Coronary artery (tissue), 2 donors: Measurements from ENCODE around the gene POU3F1.

Source experiments
- DNase-seq: peaks from one replicate; pipeline ENCODE4 v3.0.0-alpha.2; 2017; ENCODE audit warnings: low spot score
- H3K27ac ChIP-seq, 2 donors: fragments of 200-600 bp; sonication (generic); one replicate each; pipeline ENCODE4 v1.5.1; 2016 to 2019
- H3K4me3 ChIP-seq: fragments of 200-600 bp; sonication (generic); 2 replicates; pipeline ENCODE4 v1.5.1; 2016; ENCODE audit warnings: mild to moderate bottlenecking, moderate library complexity
- CTCF ChIP-seq: fragments of 200-600 bp; sonication (generic); IDR thresholded peaks from one replicate; pipeline ENCODE4 v1.5.1; 2019; ENCODE audit warnings: antibody characterized with exemption

POU3F1 gene

DNA sequence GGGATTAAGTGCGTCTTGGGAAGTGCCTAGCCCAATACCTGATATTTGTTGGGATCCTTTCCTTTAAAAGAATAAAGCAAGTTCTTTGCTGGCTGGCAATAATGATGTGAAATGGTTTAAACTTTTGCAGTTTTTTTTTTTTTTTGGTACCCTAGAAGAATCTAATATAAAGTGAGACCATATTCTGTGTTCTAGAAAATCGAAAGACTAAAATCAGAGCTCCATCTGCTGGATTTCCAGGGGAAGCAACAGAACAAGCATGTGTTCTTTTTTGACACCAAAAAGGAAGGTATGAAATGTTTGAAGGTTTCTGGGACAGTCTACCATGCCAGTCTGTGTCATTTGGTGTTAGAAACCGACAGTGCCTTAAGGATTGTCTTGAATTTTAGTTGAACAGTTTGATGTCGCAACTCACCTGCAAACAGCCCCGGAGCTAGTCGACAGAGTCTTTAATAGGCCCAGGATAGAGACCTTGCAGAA is 27.7 kb downstream of the POU3F1 start:
- H3K4me3 ChIP-seq: no peak overlapping the region
- H3K27ac ChIP-seq: no peak overlapping the region
- DNase-seq: no peak
- TF ChIP-seq CTCF: peak; percentile 14

DNA sequence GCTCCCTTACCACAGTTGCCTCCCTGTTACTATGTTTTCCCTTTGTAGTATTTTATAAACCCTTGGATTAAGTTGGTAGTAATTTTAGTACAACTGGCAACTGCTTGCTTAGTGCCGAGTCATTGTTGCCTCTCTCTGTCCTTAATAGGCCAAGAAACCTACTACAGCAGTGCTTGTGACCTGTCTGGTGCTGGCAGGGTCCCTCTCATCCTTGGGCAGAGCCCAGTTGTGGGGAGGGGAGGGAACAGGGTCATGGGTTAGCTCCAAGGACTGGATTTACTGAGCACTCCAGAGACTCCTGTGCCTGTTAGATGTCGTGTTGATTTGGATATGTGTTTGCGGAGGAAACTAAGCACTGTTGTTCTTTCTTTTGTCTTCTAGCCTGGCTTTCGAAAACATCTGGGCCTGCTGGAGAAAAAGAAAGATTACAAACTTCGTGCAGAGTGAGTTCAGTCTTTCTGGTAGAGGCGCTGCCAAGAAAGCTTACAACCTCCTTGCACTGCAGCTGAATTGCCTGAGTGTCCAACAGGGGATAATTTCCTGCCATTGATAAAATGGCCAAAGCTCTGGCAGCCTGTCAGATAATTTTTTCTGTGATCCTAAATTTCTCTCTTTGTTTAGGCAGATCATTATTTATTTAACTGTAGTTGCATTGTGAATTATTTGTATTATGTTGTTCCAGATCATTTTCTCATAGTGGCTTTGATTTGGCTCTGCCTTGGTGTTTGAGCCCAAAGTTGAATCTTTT is 30.4 kb downstream of the POU3F1 start:
- DNase-seq: no peak
- TF ChIP-seq CTCF: no peak
- H3K4me3 ChIP-seq: no peak overlapping the region
- H3K27ac ChIP-seq: peak overlapping the region; percentile 23 to 67

GRCh38 chr1:38014724-38015424 is 31.7 kb downstream of the POU3F1 start:
- peak overlapping the region in 1 of 2 donors; percentile 67 for H3K27ac ChIP-seq
- no peak for TF ChIP-seq CTCF
- no peak for DNase-seq
- no peak overlapping the region for H3K4me3 ChIP-seq

GRCh38 chr1:38014171-38014570 is 32.4 kb downstream of the POU3F1 start:
- no peak for TF ChIP-seq CTCF
- Histone ChIP-seq H3K4me3 (peak overlapping the region; percentile 78), H3K27ac (no peak overlapping the region)
- no peak for DNase-seq

DNA sequence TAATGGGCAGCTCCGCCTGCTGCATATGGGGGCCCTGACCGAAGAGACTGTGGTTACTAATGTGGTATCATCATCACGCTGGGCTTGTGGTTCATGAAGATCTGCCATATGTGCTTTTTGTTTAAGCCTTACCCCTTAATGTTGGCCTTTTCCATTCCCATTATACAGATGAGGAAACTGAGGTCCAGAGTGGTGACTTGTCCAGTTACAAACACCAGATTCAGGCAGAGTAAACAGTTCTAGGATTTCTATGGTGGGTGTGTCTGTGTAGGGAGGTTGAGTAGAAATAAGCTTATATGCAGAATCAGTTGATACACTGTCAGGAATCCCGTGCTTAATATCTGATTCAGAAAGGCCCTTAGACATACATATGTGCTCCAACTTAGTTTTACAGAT is 33.4 kb downstream of the POU3F1 start:
- Histone ChIP-seq H3K4me3 (peak overlapping the region; percentile 78), H3K27ac (peak overlapping the region; percentile 80 to 89)
- no peak for DNase-seq
- no peak for TF ChIP-seq CTCF

DNA sequence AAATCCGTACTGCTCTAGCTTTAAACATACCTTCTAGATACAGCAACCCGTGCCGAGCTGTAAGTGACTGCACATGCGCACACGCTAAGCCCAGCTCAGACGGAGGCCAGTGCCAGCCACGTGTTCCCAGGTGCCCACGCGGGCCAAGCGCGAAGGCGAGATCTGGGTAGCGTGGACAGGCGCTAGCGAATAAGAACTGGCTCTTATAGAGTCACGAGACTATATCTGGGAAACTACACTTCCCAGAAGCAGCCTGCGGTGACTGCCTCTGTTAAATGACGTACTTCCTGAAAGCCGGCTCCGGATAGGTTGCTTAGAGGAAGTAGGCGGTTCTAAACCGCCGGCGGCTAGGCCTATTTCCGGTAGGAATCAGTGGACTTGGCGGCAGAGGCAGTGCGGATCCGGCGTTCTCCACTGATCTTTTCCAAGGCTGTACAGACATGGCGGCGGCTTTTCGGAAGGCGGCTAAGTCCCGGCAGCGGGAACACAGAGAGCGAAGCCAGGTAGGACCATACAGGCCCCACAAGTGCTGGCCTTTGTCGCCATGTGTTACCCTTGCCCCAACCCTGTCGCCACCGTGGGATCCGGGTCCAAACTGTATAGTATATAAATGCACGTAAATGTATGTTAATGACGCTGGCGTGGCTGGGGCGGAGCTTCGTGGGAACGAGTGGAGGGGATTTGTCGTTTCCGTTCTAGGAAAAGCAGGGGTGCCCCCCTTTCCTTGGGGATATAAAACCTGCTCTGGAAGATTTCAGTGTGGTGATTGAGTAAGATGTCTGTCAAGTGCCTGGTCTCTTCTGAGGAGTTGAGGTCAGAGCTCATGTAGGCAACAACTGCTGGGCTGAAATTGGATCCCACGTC is 34.0 kb downstream of the POU3F1 start, which contains the start of gene UTP11:
UTP11 (plus strand) TSS at position 372 of the 864 bp plus-strand sequence; CDS start at position 441, 69 bp downstream.
- TF ChIP-seq CTCF: no peak
- Histone ChIP-seq H3K27ac (peak within 1 kb of the TSS; percentile 80 to 89), H3K4me3 (peak within 1 kb of the TSS; percentile 78)
- DNase-seq: peak; percentile 97
